PC-3 (cell line): ENCODE data around the gene TMEM79.

Experiments used
- CTCF ChIP-seq: fragments of 300-600 bp; sonication (generic); conservative IDR thresholded peaks from 2 replicates; pipeline ENCODE4 v1.5.1; 2017; ENCODE audit warnings: antibody characterized with exemption, low read depth, mild to moderate bottlenecking, low read length
- EZH2 ChIP-seq: fragments of 300-600 bp; sonication (generic); IDR thresholded peaks from one replicate; pipeline ENCODE4 v1.6.1; 2017; ENCODE audit warnings: antibody characterized with exemption, mild to moderate bottlenecking, low read length; ENCODE audit not compliant: unreplicated experiment

DNA sequence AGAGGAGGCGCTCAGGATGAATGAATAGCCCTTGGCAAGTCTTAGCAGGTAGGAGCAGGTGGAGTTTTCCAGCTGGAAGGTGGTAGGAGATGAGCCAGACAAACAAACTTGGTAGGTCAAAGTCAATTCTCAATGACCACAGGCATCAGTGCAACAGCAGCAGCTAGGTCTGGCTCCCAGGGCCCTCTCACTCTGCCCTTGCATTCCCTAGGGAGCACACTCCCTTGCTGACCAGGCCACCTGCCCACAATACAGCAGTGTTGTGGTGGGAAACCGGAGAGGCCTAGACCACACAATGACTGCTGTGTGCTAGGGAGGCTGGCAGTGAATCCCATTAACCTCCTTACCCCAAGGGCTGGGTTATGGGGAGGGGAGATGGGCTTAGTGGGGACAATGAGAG is 23.2 kb upstream of the TMEM79 start:
- TF ChIP-seq CTCF, result no peak
- TF ChIP-seq EZH2, result no peak
